ENCODE measurements around the gene SCAF8.

DNA sequence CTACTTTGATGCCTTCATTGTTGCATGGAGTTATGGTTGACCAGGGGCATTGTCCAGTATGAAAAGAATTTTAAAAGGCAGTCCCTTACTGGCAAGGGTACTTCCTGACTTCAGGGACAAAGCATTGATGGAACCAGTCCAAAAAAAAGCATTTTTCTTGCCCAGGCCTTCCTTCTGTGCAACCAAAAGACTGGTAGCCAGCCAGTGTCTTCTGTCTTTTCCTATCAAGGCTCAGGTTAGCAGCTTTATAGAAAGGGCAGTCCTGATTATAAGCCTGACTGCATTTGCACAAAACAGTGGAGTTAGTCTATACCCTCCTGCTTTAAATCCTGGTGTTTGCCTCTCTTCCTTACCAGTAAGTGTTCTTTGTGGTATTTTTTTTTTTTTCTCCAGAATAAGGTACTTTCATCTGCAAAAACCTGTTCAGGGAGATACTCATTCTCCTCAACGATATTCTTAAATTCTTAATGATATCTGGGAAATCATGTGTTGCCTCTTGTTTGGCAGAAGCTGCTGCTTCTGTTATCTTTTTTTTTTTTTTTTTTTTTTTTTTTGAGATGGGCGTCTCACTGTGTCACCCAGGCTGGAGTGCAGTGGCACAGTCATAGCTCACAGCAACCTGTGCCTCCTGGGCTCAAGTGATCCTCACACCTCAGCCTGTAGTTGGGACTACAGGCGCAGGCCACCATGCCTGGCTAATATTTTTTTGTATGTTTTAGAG lies 33.9 kb downstream of the SCAF8 start:
- TF ChIP-seq POLR2AphosphoS5 (IDR thresholded peaks at IDR 0.05; ENCODE audit: low read depth, low read length): no peak
- TF ChIP-seq REST (IDR thresholded peaks at IDR 0.05; ENCODE audit: insufficient read depth in 1 of 2, low read depth in 2 of 2, low read length in 2 of 2): no peak

All from PFSK-1 (cell line).